ENCODE measurements around the gene SCLT1.

Gene SCLT1

DNA sequence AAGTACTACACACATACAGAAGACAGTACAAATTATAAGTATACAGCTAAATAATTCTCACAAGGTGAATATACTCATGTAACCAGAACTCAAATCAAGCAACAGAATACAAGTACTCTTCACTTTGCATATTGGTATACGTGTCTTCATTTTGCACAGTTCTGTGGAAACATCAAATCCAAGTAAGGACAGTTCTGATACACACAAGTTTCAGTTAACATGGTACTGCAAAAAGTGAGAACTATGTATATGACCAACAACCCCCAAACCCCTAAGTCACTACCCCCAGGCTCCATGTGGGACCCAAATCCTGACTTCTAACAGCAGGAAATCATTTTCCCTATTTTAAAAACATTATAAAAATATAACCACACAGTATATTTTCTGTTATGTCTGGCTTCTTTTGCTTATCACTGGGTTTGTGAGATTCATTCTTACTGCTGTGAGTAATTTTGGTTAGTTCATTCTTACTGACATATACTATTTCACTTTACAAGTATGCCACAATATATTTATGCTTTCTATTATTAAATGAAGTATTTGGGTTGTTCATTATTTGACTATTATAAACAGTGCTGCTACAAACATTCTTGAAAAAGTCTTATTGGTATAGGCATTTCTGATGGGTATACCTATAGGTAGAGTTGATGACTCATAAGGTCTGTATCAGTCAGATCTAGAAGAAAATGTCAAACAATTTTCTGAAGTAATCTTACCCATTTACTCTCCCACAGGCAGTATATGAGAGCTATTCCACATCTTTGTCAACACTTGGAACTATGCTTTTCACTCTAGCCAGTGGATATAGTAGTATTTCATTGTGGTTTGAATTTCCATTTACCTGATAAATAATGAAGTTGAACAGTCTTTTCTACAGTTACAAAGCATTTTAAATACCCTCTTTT lies 47.0 kb downstream of the SCLT1 start:
- H3K4me3 ChIP-seq (ENCODE audit: low read length) = no peak overlapping the region
- no peak for DNase-seq (ENCODE audit: low read depth)
- TF ChIP-seq CTCF (conservative IDR thresholded peaks at IDR 0.05; ENCODE audit: low read length) = no peak

GRCh38 chr4:129043523-129043922 lies 49.8 kb downstream of the SCLT1 start:
- peak; percentile 73 for DNase-seq (ENCODE audit: low read depth)
- no peak overlapping the region for H3K4me3 ChIP-seq (ENCODE audit: low read length)
- peak; percentile 44 for TF ChIP-seq CTCF (conservative IDR thresholded peaks at IDR 0.05; ENCODE audit: low read length)

DNA sequence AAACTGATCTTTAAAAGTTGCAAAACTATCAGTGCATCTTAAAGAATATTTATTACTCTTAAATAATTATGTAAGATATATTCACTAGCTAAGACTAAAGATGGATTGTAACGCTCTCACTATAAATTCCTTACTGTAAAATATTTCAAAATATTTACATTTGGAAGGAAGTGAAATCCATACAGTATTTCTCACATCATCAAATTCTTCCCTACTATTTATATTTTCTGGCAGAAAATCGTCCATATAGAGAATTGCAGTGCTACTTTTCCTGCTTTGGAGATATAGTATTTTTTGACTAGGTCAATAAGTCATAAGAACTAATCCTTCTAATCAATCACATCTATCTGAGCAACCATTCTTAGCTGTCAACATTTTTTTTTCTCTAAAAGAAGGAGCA lies 52.9 kb downstream of the SCLT1 start:
- no peak for DNase-seq (ENCODE audit: low read depth)
- TF ChIP-seq CTCF (conservative IDR thresholded peaks at IDR 0.05; ENCODE audit: low read length) = no peak
- no peak overlapping the region for H3K4me3 ChIP-seq (ENCODE audit: low read length)

DNA sequence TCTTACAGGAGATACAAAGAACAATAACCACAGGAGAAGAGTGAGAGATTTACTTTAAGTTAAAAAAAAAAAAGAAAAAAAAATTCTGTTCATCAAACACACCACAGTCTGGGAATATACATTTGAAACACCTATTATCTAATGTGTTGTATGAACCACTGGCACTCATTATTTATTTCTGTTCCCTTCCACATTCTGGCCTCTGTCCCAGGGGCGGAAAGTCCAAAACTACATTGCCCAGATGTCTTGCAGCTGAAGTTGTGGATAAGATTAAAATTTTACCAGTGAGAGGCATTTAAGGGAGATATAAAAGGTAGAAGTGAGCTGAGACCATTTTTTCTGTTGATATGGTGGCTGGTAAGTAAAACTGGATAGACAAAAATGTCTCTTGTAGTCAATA lies 56.2 kb downstream of the SCLT1 start:
- no peak for TF ChIP-seq CTCF (conservative IDR thresholded peaks at IDR 0.05; ENCODE audit: low read length)
- no peak overlapping the region for H3K4me3 ChIP-seq (ENCODE audit: low read length)
- DNase-seq (ENCODE audit: low read depth) = no peak

DNA sequence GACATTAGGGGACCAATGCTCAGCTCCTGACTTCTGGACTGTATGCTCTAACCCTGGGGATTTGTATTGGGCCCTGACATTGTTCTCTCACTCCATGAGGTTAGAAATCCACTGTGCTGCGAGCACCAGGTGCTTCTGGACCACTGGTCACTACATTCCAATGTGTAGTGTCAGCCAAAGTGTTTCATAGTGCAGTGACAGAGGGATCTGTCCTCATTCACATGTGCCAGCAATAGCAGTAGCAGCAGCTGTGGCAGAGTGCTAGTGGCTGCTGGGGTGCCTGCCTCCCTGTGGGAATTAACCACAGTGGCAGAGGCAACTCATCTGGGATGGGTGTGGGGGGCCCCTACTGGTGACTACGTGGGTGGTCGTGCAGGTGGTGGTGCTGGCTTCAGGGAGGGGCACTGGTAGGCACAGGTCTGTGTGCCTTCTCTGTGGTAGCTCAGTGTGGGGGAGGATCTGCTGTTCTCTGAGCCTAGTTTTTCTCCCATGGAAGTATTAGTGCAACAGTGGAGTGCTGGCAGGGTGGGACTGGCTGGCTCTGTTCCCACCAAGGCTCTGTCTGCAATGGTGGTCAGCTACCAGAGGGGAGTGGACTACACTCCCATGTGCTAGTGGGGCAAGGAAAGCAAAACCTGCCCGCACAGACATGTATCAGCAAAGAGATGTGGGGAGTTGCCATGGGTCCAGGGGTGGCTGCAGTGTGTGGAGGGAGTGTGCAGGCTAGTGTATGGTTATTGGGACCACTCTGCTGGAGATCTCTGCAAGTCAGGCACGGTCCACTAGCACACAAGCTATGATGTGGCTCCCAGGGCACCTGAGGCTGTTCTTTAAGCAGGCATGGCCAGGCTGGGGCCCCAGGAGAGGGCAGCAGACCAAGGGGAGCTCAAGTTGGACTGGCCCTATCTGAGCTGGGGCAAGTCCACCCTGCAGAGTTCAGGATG lies 78.5 kb downstream of the SCLT1 start:
- DNase-seq (ENCODE audit: low read depth) = no peak
- no peak for TF ChIP-seq CTCF (conservative IDR thresholded peaks at IDR 0.05; ENCODE audit: low read length)
- no peak overlapping the region for H3K4me3 ChIP-seq (ENCODE audit: low read length)

DNA sequence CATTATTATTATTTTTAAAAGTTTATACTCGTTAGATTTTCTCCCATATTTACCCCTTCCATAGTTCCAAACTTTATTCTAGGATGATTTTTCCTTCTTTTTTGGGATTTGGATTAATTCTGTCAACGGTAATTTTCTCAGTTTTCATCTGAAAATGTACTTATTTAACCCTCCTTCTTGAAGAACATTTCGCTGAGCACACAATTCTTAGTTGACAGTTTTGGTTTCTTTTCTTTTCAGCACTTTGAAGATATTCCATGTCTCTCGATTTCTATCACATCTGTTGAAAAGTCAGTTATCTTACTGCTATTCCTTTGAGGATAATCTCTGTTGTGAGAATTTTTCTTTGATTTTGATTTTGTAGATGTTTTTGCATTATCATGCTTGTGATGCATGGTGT lies 85.2 kb downstream of the SCLT1 start:
- no peak overlapping the region for H3K4me3 ChIP-seq (ENCODE audit: low read length)
- no peak for DNase-seq (ENCODE audit: low read depth)
- no peak for TF ChIP-seq CTCF (conservative IDR thresholded peaks at IDR 0.05; ENCODE audit: low read length)

Data from AG10803 (cell line).